GM12873 (cell line): ENCODE data around the gene POM121.
A peak's percentile ranks its signal among the peaks of the same experiment; 100 is the strongest.

Source experiments
- TF ChIP-seq, protein P1 (sequence below): IDR thresholded peaks from 2 replicates; pipeline ENCODE4 v1.5.1; 2012; ENCODE audit warnings: low read depth, mild to moderate bottlenecking, moderate library complexity, low read length, control low read depth; ENCODE audit not compliant: insufficient read depth; ENCODE audit errors: missing control alignments

The POM121 gene

DNA sequence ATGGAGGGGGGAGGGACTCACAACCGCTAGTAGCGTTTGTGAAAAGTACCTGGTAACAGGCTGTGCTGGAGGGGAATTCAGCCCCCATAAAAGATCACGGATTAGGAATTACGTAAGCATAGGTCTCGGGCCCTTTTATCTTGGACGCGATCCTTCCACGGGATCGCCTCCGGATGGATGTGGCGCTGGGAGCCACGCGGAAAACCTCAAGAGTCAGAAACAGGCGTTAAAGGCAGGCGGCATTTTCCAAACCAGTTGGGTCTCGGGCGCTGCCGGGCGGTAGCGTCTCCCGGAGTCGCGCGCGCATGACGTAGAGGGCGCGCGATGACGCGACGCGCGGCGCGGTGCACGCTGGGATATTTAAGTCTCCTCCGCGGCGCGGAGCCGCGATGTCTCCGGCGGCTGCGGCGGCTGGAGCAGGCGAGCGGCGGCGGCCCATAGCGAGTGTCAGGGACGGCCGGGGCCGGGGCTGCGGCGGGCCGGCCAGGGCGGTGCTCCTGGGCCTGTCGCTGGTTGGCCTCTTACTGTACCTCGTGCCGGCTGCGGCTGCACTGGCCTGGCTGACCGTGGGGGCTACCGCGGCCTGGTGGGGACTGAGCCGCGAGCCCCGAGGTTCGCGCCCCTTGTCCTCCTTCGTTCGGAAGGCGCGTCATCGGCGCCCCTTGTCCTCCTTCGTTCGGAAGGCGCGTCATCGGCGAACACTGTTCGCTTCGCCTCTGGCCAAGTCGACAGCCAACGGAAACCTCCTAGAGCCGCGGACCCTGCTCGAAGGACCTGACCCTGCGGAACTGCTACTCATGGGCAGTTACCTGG is at the start of gene POM121:
TSS of gene POM121 (plus strand) at position 363 of the 813 bp plus-strand sequence. CDS start at position 390, 27 bp downstream.
- TF ChIP-seq, protein P1, sequence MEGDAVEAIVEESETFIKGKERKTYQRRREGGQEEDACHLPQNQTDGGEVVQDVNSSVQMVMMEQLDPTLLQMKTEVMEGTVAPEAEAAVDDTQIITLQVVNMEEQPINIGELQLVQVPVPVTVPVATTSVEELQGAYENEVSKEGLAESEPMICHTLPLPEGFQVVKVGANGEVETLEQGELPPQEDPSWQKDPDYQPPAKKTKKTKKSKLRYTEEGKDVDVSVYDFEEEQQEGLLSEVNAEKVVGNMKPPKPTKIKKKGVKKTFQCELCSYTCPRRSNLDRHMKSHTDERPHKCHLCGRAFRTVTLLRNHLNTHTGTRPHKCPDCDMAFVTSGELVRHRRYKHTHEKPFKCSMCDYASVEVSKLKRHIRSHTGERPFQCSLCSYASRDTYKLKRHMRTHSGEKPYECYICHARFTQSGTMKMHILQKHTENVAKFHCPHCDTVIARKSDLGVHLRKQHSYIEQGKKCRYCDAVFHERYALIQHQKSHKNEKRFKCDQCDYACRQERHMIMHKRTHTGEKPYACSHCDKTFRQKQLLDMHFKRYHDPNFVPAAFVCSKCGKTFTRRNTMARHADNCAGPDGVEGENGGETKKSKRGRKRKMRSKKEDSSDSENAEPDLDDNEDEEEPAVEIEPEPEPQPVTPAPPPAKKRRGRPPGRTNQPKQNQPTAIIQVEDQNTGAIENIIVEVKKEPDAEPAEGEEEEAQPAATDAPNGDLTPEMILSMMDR = no peak

DNA sequence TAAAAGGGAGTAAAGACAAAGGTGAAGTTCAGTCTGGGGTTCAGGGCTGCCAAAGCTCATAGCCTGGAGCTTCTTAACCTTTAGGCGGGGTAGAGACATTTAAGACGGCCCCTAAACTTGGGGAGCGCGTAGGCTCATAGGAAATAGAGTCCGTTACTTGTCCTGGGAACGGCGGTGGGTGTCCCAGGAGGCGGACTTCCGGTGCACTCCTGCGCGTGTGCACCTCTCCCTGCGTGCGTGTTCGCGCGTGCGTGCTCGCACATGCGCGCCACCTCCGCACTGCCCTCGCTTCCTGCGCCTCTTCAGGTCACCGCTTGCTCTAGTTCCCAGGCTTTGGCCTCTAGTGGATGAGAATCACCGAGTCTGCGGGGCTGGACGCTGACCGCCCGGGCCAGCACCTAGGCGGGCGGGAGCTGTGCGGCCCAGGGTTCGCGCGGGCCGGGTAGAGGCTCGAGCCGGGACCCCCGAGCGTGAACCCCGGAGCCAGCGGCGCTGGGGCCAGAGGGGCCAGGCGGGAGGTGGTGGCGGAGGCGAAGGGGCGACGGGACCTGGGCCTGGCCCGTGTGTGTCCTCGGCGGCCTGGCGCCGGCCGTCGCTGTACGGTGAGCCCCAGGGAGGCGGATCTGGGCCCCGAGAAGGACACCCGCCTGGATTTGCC is 45.7 kb upstream of the POM121 start:
- TF ChIP-seq, protein P1 = peak; percentile 10

DNA sequence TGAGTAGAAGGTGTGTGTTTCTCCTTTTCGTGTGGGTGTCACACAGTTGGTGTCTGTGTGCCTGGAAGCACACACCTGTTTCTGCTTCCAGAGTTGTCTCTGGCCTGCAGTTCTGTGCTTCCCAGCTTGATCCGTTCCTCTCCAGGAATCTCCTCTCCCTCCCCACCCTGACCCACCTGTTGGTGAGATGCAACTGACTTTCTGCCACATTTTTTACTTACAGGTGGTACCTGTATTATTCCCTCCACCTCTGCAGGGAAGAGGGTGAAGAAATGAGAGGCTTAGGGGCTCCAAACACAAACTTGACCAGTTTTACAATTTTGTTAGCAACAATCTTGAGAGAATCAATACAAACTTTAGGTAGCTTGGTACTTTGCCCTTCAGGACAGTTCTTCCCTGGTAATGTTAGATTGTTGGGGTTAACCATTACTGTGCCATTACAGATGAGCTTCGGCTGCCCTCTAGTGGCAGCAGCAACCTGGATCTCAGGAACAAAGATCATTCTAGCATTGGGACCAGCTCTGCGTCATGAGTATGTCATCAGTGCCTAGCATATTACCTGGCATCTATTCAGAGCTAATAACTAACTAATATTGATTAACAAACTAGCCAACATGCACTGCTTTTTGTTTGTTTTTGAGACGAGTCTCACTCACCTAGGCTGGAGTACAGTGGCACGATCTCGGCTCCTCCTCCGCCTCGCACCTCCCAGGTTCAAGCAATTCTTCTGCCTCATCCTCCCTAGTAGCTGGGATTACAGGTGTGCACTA is 10.0 kb upstream of the POM121 start:
- TF ChIP-seq, protein P1 = peak; percentile 74

DNA sequence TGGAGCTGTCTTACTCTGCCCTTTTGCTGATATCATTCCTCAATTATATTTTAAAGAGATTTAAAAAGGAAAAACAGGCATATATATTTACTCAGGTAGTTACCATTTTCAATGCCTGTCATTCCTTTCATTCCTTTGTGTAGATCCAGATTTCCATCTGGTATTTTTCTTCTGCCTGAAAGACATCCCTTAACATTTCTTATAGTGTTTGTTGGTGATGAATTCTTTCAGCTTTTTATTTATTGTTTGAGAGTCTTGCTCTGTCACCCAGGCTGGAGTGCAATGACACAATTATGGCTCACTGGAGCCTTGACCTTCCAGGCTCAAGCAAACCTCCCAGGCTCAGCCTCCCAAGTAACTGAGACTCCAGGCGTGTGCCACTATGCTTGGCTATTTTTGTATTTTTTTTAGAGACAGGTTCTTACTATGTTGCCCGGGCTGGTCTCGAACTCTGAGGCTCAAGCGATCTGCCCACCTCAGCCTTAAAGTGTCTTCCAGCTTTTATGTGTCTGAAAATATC is 5.6 kb upstream of the POM121 start:
- TF ChIP-seq, protein P1 = no peak

DNA sequence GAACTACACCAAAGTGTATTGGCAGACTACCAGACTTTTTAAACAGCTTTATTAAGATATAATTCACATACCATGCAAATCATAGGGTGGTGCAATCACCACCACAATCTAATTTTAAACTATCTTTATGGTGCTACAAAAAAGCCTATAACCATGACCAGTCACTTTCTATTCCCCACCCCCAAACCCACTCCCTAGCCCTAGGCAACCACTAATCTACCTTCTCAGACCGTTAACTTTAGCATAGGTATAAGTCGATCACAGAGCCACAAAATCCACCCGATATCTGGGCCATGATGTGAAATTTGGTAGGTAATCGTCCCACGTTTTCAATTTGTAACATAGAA is 536 bp upstream of the POM121 start:
- TF ChIP-seq, protein P1 = no peak

DNA sequence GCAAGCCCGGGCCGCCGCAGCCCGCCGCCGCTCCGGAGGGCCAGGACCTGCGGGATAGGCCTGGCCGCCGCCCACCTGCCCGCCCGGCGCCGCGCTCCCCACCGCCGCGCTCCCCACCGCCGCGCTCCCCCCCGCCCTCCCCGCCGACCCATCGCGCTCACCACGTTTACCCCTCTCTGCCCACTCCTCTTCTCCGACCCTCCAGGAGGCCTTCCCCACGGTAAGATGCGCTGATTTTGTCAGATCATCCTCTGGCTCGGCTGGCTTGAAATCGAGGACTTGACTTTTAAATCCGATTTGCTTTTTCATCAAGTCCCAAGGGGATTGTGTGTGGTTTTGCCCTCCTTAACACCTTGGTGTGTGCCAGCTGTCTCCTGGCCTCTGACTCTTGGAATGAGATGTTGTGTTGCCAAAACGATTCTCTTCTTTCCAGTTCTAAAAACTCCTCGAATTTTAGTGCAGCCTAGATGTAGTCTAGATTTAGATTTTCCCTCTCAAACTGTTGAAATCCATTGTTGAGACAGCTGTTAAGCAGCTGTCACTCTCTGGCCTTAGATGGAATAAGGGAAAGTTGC is 738 bp downstream of the POM121 start:
- TF ChIP-seq, protein P1 = no peak
